Natural killer cell (primary cell): ENCODE data around the gene PITPNC1. TPM values are rescaled to one million over a fixed set of nuclear protein-coding genes. Genes with fewer than 3 reads are reported as not detected.

Experiments
- ATAC-seq, 3 donors: fragments of 150-1000 bp in 2 of 3; fragments of 200-7000 bp in 1 of 3; cut with Tn5 transposase; 1 replicate in 1 of 3; 2 replicates in 2 of 3; pipeline ENCODE4 v1.10.0; 2021; ENCODE audit warnings: mild to moderate bottlenecking in 2 of 3, moderate library complexity in 2 of 3
- DNase-seq, 2 donors: peaks; one replicate each; pipeline versions ENCODE4 v3.0.0 to v3.0.0-alpha.2; 2013 to 2021; ENCODE audit warnings: mixed read lengths in 1 of 2
- H3K27ac ChIP-seq: one replicate; pipeline ENCODE4 v1.5.1; 2013; ENCODE audit warnings: mild to moderate bottlenecking, low read length
- H3K27me3 ChIP-seq: one replicate; pipeline ENCODE4 v1.6.1; 2013; ENCODE audit warnings: low read length; ENCODE audit not compliant: control insufficient read depth, insufficient read depth
- H3K36me3 ChIP-seq: one replicate; pipeline ENCODE4 v1.6.1; 2013; ENCODE audit warnings: low read length; ENCODE audit not compliant: control insufficient read depth, insufficient read depth
- H3K4me1 ChIP-seq: one replicate; pipeline ENCODE4 v1.6.1; 2013; ENCODE audit warnings: low read length; ENCODE audit not compliant: control insufficient read depth, insufficient read depth
- H3K4me3 ChIP-seq: one replicate; pipeline ENCODE4 v1.5.1; 2013; ENCODE audit warnings: low read length
- H3K9me3 ChIP-seq: one replicate; pipeline ENCODE4 v1.6.1; 2013; ENCODE audit warnings: low read length; ENCODE audit not compliant: control insufficient read depth, insufficient read depth
- H3K27ac Mint-ChIP-seq, 2 donors: one replicate each; pipeline ENCODE4 v1.8.0; 2022; ENCODE audit warnings: mild to moderate bottlenecking in 2 of 2, mixed read lengths in 2 of 2, moderate library complexity in 1 of 2
- H3K27me3 Mint-ChIP-seq, 2 donors: one replicate each; pipeline ENCODE4 v1.8.0; 2022; ENCODE audit warnings: low read depth in 2 of 2, mixed read lengths in 2 of 2
- H3K36me3 Mint-ChIP-seq: one replicate; pipeline ENCODE4 v1.8.0; 2022; ENCODE audit warnings: mixed read lengths
- H3K4me1 Mint-ChIP-seq, 2 donors: one replicate each; pipeline ENCODE4 v1.8.0; 2022; ENCODE audit warnings: mixed read lengths in 2 of 2
- H3K4me3 Mint-ChIP-seq: one replicate; pipeline ENCODE4 v1.8.0; 2022; ENCODE audit warnings: mild to moderate bottlenecking, moderate library complexity, mixed read lengths
- H3K9me3 Mint-ChIP-seq, 2 donors: one replicate each; pipeline ENCODE4 v1.8.0; 2022; ENCODE audit warnings: mixed read lengths in 2 of 2
- CTCF ChIP-seq: fragments of 200-600 bp; IDR thresholded peaks from one replicate; pipeline ENCODE4 v1.8.0; 2022; ENCODE audit warnings: antibody characterized with exemption
- WGBS: methylation state at CpG from one replicate; pipeline ENCODE4 v1.1.7; 2013; ENCODE audit warnings: missing lambda C conversion rate; ENCODE audit not compliant: insufficient coverage; 5-methylcytosine and 5-hydroxymethylcytosine counted together
- intact Hi-C: fragments of 100-400 bp; cut with micrococcal nuclease; formaldehyde crosslinking; loops from one replicate; pipeline ENCODE4 v1.14.2; 2022
- total RNA-seq, 4 donors: library from RNA; stranded (reverse); fragments of 120-200 nt in 1 of 4; gene quantifications; one replicate each; pipeline versions ENCODE4 v1.2.3 to v1.2.4, GENCODE V29; 2013 to 2022

PITPNC1 gene
- total RNA-seq, 3 donors from 2014 or later (not counting 1 experiment from before 2014, with no cell fraction given): 150 to 185 (median 169) TPM

- TF ChIP-seq CTCF: no peak
- no peaks in the 10 kb centered on the region for H3K27me3 Mint-ChIP-seq
- Histone ChIP-seq H3K9me3 (no peaks in the 10 kb centered on the region), H3K27me3 (no peaks in the 10 kb centered on the region), H3K4me3 (no peak overlapping the region), H3K36me3 (no peaks in the 10 kb centered on the region), H3K27ac (no peak overlapping the region), H3K4me1 (peaks cover 16% of the 10 kb centered on the region)
- peaks cover 66 to 67% of the 10 kb centered on the region in 2 donors for H3K4me1 Mint-ChIP-seq
- intact Hi-C loops: no loop called here
- WGBS: 85% methylated on average over 4 of the region's 4 CpGs
- peak overlapping the region; percentile 15 to 30 for H3K27ac Mint-ChIP-seq
- ATAC-seq (no peak), DNase-seq (no peak)
- no peak overlapping the region for H3K4me3 Mint-ChIP-seq
- no peaks in the 10 kb centered on the region for H3K36me3 Mint-ChIP-seq
- no peaks in the 10 kb centered on the region for H3K9me3 Mint-ChIP-seq
Measured at GRCh38 chr17:67499685-67500084, 122.6 kb downstream of the PITPNC1 start.

- peaks cover 16% of the 10 kb centered on the region for H3K4me1 ChIP-seq
- no peaks in the 10 kb centered on the region for H3K9me3 ChIP-seq
- no peak overlapping the region for H3K27ac ChIP-seq
- H3K27me3 ChIP-seq: no peaks in the 10 kb centered on the region
- 80% methylated on average over 1 of the region's 2 CpGs for WGBS
- DNase-seq (no peak), ATAC-seq (no peak)
- no peak overlapping the region for H3K4me3 Mint-ChIP-seq
- TF ChIP-seq CTCF: no peak
- H3K27ac Mint-ChIP-seq: peak overlapping the region; percentile 15 to 30
- H3K9me3 Mint-ChIP-seq: no peaks in the 10 kb centered on the region
- H3K36me3 Mint-ChIP-seq: no peaks in the 10 kb centered on the region
- no peaks in the 10 kb centered on the region for H3K36me3 ChIP-seq
- intact Hi-C loops: no loop called here
- H3K4me3 ChIP-seq: no peak overlapping the region
- H3K4me1 Mint-ChIP-seq: peaks cover 71 to 72% of the 10 kb centered on the region in 2 donors
- H3K27me3 Mint-ChIP-seq: no peaks in the 10 kb centered on the region
Measured at GRCh38 chr17:67500261-67500660, 123.2 kb downstream of the PITPNC1 start.

GRCh38 chr17:67500677-67501300 lies 123.7 kb downstream of the PITPNC1 start:
- Mint-ChIP-seq H3K4me3 (no peak overlapping the region), H3K36me3 (no peaks in the 10 kb centered on the region), H3K27me3 (no peaks in the 10 kb centered on the region), H3K27ac (no peak overlapping the region), H3K4me1 (peaks cover 72 to 77% of the 10 kb centered on the region in 2 donors), H3K9me3 (no peaks in the 10 kb centered on the region)
- ATAC-seq (no peak), DNase-seq (no peak)
- intact Hi-C loops: no loop called here
- Histone ChIP-seq H3K36me3 (no peaks in the 10 kb centered on the region), H3K27ac (no peak overlapping the region), H3K27me3 (no peaks in the 10 kb centered on the region), H3K4me3 (no peak overlapping the region), H3K9me3 (no peaks in the 10 kb centered on the region), H3K4me1 (peaks cover 16% of the 10 kb centered on the region)
- TF ChIP-seq CTCF: no peak
- WGBS: 95% methylated on average over 11 of the region's 11 CpGs

GRCh38 chr17:67502151-67502550 lies 125.1 kb downstream of the PITPNC1 start:
- WGBS: 75% methylated on average over 2 of the region's 3 CpGs
- no peak for DNase-seq
- Histone ChIP-seq H3K9me3 (no peaks in the 10 kb centered on the region), H3K36me3 (no peaks in the 10 kb centered on the region), H3K4me1 (peaks cover 16% of the 10 kb centered on the region), H3K27me3 (no peaks in the 10 kb centered on the region), H3K4me3 (no peak overlapping the region), H3K27ac (no peak overlapping the region)
- Mint-ChIP-seq H3K4me3 (no peak overlapping the region), H3K27ac (no peak overlapping the region), H3K9me3 (peaks cover 0 to 3% of the 10 kb centered on the region in 2 donors), H3K4me1 (peaks cover 73 to 77% of the 10 kb centered on the region in 2 donors), H3K27me3 (no peaks in the 10 kb centered on the region), H3K36me3 (no peaks in the 10 kb centered on the region)
- ATAC-seq: no peak
- intact Hi-C loops: no loop called here
- TF ChIP-seq CTCF: no peak
